Left colon (tissue), 2 donors: ENCODE data around the gene CLEC1A. TPM values are rescaled to one million over a fixed set of nuclear protein-coding genes. Genes with fewer than 3 reads are reported as not detected.

Source experiments
- ATAC-seq: fragments of 200-7000 bp; cut with Tn5 transposase; one replicate; pipeline ENCODE4 v1.9.1; 2020; ENCODE audit warnings: mild to moderate bottlenecking, moderate library complexity
- DNase-seq, 2 donors: peaks; one replicate each; pipeline ENCODE4 v3.0.0-alpha.2; 2020
- intact Hi-C, 2 donors: fragments of 100-400 bp; cut with DNase I in 1 of 2; cut with micrococcal nuclease in 1 of 2; formaldehyde crosslinking; loops; one replicate each; pipeline versions ENCODE4 v1.11.2 to v1.14.0; 2022; cut with DNase I, micrococcal nuclease
- long read RNA-seq: library from polyadenylated mRNA; unstranded; transcript quantifications from one replicate; pipeline ENCODE4 v2.0.0, GENCODE V29; 2021
- total RNA-seq, 2 donors: library from RNA; stranded (reverse); fragmentation: NEBNext Ultra II Directional; extraction: Animal tissue kit (Norgen Biotek cat#: 25700); gene quantifications; one replicate each; pipeline ENCODE4 v1.2.1, GENCODE V29; 2021
- donor health status: DM: no; HTN: no; CAD: no.
- donor health status: DM: yes; HTN: yes; CAD: no.

The CLEC1A gene, protein sequence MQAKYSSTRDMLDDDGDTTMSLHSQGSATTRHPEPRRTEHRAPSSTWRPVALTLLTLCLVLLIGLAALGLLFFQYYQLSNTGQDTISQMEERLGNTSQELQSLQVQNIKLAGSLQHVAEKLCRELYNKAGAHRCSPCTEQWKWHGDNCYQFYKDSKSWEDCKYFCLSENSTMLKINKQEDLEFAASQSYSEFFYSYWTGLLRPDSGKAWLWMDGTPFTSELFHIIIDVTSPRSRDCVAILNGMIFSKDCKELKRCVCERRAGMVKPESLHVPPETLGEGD
- total RNA-seq: 1 to 10 TPM in 1 of 2 donors, under 1 TPM in 1; 0.64 to 1.4 TPM
- long read RNA-seq: 0 reads

DNA sequence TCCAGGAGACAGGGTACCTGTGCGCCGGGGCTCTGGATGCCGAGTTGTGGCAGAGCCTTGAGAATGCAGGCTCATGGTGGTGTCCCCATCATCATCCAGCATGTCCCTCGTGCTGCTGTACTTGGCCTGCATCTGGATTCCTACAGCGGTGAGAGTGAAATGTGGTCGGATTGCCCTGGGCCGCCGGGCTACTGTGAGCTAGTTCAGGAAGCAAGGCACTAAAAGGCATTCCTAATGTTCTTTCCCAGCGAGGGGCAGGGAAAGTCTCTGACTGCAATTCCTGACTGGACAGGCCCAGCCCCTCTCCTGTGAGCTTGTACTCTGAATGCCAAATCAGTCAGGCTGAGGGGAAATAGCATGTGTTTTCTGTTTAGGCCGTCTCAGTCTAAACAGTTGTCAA is at the start of gene CLEC1A:
Gene CLEC1A (minus strand): TSS at position 195 of the 400 bp plus-strand sequence. CDS start 63 bp downstream, at position 132.
- intact Hi-C loops: no loop called here
- DNase-seq (no peak), ATAC-seq (no peak)

DNA sequence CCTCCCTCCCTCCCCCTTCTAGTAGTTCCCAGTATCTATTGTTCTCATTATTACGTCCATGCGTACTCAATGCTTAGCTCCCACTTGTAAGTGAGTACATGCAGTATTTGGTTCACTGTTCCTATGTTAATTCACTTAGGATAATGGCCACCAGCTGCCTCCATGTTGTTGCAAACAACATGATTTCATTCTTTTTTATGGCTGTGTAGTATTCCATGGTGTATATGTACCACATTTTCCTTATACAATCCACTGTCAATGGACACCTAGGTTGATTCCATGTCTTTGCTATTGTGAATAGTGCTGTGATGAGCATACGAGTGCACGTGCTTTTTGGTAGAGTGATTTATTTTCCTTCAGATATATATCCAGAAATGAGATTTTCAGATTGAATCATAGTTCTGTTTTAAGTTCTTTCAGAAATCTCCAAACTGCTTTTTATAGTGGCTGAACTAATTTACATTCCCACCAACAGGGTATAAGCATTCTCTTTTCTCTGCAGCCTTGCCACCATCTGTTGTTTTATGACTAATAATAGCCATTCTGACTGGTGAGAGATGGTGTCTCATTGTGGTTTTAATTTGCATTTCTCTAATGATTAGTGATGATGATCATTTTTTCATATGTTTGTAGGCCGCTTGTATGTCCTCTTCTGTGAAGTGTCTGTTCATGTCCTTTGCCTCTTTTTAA is 49.1 kb upstream of the CLEC1A start:
- intact Hi-C loops: no loop called here
- ATAC-seq: no peak

DNA sequence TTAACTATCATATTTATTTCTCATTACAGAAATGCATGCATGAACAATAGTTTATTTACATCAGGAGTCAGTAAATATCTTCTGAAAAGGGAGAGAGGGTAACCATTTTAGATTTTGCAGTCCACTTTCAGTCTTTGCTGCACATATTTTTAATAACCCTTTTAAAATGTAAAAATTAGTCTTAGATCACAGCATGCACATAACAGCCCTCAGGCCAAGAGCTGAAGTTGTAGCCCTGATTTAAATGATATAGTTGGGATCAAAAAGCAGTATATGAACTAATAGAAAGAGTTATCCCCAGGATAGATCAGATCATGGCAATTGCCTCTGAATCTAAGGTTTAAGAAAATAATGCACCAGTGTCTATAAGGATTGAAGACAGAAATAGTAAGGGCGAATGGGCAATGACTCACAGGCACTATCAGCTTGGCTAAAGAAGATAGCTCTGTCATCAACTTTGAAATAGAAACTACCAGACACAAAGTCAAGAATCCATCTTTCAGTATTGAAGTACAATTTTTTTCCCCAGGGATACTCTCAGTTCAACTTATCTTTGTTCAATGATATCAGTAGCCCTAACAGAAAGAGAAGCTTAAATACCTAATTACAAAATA is 44.3 kb upstream of the CLEC1A start:
- no peak for ATAC-seq
- DNase-seq: no peak
- intact Hi-C loops: loop anchor here in 1 of 2 donors (5.0 kb wide), 2 partner anchors 111 to 396 kb away; partner anchors contain the start of gene CLEC9A

More for the DNA sequence above, 49.1 kb upstream of the CLEC1A start:
- DNase-seq: no peak

DNA sequence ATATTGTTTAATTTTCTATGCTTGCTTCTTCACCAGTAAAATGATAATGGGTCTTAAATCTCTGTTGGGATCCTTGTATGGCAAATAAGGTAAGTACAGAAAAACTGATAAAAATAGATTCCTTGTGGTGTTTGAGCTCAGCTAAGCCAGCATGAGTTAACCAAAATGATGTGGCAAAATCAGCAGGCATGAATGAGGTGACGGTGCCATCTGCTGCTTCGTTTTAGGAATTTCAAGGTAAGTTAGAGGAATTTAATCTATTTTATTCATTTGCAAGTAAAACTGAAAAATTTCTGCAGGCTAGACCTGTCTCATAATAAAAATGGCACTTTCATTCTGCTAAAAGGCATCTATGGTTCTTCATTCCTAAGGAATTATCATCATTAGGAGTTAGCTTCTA is 41.2 kb upstream of the CLEC1A start:
- intact Hi-C loops: loop anchor here in 1 of 2 donors (5.0 kb wide), 2 partner anchors 108 to 393 kb away; partner anchors contain the start of gene CLEC9A
- no peak for ATAC-seq

DNA sequence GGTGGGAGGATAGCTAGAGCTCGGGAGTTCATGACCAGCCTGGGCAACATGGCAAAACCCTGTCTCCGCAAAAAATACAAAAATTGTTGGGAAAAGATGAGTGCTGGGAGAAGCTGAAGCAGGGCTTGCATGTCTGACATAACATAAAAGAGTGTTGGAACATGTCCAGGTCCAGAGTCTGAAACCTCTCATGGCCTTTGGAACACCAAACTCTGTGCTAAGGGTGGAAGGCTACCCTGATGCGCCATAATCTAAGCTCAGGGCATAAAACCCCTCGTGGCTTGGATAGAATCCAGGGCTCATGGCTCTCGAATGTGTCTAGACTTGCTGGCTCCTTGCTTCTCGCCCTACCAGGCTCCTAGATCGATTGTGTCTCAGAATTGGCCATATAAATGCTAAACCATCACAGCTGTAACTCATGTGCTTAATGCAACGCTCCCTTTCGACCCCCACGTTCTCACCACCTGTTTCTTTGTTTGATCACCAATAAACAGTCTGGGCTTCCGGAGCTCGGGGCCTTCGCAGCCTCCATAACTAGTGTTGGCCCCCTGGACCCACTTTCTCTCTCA is 37.9 kb upstream of the CLEC1A start:
- no peak for DNase-seq
- intact Hi-C loops: no loop called here
- ATAC-seq: no peak

More for the DNA sequence above, 41.2 kb upstream of the CLEC1A start:
- no peak for DNase-seq

DNA sequence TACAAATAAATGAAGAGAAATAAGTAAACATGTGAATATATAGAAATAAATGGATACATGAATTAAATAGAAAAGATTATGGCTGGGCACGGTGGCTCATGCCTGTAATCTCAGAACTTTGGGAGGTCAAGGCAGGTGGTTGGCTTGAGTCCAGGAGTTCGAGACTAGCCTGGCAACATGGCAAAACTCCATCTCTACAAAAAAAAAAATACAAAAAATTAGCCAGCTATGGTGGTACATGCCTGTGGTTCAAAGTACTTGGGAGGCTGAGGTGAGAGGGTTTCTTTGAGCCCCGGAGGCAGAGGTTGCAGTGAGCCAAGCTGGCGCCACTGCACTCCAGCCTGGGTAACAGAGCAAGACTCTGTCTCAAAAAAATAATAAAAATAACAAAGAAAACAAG is 36.3 kb upstream of the CLEC1A start:
- no peak for ATAC-seq
- no peak for DNase-seq
- intact Hi-C loops: no loop called here

DNA sequence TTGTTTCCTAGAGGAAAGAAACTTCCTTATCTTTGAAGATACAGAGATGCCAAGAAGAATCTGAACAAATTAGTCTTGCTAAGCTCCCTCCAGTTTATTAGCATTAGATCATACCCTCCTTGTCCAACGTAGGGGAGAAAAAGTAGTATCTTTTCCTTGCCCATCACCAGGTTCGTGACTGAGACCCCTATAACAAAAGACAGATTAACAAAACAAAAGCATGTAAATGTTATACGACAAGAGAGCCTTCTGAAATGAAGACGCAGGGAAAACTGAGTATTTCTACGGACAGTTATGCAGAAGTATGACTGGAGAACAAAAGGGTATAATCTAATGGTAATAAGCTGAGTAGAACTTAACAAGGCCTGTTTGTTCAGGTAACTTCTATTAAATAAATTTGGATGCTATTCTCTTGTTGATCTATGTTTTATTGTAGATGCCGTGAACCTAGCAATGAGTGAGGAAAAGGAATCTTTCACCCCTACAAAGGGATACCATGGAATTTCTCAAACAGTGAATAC is 34.1 kb upstream of the CLEC1A start:
- intact Hi-C loops: no loop called here
- ATAC-seq (no peak), DNase-seq (no peak)

DNA sequence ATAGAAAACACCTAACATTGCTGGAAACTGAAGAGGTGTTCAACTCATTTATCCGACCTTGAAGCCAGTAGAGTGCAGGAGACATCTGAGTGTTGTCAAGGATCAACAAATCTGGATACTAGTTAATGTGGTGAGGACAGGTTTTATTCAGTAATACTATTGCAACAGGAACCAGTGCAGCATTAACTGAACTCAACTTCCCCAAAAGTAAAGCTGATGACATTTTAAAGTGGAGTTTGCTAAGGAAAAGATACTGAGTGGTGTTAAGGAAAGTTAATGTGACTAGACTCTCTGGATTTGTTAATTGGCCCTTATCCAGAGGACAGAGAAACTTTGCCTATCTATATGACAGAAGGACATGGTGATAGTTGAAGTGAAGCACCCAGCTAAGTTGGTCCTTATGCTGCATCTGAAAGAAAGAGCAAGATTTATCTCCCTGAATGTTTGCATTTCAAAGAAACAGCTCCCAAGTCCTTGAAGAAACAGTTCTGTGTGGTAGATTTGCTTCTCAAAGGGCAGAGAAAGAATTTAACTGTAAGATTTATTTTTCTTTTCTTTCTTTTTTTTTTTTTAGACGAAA is 32.4 kb upstream of the CLEC1A start:
- ATAC-seq: no peak
- intact Hi-C loops: no loop called here
- DNase-seq: no peak

DNA sequence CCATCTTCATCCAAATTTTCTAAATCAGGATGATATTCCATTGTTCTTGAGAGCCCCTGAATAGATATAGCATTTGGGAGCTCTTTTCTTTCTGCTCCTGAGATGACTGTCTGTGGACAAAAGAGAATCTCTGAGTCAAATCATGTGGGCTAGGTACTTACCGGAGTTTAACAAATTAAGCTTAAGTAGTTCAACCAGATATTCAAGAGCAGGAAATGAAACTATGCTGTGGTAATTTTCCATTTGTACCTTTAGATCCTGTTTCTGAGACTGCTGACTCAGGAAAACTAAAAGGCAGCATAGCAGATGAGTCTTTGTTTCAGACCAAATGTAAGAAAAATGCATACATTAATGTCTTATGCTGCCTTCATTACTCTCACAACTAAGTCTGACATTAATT is 31.3 kb upstream of the CLEC1A start, which contains the start of gene CLEC7A:
Gene CLEC7A (minus strand): TSS at position 158 of the 400 bp plus-strand sequence. CDS start 117 bp downstream, at position 41.
- no peak for DNase-seq
- ATAC-seq: no peak

DNA sequence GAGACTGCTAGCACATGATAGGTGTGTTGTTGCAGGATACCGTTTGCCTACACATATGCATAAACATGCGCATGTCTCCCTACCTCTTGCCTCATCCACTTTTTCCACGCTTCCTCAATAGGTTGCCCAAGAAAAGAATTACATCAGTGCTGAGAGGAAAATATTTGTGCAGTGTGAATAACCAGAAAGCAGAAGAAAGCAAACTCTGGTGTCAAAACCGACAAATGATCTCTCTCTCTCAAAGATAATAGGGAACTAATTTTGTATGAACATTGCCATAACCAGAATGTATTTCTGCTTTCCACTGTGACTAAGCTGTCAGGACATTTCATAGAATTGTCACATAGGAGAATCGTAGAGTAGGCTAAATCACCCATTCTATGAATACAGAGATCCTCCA is 29.9 kb upstream of the CLEC1A start:
- no peak for ATAC-seq
- no peak for DNase-seq

More for the DNA sequence above, 31.3 kb upstream of the CLEC1A start, which contains the start of gene CLEC7A:
- intact Hi-C loops: no loop called here

DNA sequence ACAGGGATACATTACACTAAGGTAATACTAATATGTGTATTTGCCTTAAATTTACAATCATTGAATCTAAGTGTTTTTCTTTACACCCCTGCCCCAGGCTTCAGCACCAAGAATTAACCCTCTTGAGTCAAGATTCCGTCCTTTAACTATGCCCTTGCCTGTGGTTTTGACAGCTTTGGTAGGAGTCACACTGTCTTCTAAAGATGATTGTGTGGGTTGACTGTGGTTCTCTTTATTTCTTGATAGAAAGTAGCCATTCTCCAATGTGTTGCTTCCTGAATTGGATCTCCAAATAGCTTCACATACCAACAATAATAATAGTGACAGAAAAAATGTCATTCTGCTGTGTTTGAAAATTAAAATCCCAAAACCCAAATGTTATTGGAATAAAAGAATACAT is 27.6 kb upstream of the CLEC1A start:
- intact Hi-C loops: no loop called here
- DNase-seq (no peak), ATAC-seq (no peak)

More for the DNA sequence above, 29.9 kb upstream of the CLEC1A start:
- intact Hi-C loops: no loop called here

DNA sequence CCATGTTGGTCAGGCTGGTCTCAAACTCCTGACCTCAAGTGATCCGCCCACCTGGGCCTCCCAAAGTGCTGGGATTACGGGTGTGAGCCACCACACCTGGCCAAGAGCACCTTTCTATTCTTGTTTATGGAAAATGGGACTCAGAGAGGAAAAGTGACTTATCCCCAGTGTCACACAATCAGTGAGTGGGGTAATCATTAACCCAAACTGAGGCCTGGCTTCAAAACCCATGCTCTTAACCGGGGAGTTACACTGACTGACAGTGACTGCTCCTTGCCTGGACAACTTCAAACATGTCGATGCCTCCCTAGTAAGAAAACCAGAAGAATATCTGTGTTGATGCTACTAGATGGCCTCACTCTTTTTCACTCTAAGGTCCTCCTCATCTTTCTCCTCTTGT is 23.9 kb upstream of the CLEC1A start:
- DNase-seq (no peak), ATAC-seq (no peak)
- intact Hi-C loops: no loop called here

DNA sequence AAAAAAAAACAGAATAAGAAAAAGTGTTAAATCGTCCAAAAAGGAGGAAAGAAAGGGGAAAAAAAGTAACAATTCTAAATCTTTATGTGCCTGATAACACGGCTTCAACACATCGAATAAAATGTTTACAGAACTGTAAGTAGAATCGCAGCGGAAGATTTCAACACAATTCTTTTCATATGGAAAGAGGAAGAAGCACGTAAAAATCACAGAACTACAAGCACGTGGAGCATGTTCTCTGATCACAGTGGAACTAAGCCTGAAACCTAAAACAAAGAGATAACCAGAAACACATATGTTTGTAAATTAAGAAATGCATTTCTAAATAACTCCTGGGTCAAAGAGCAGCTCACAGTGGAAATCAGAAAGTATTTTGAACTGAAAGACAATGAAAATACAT is 22.5 kb upstream of the CLEC1A start:
- ATAC-seq: no peak
- intact Hi-C loops: no loop called here
- DNase-seq: no peak

DNA sequence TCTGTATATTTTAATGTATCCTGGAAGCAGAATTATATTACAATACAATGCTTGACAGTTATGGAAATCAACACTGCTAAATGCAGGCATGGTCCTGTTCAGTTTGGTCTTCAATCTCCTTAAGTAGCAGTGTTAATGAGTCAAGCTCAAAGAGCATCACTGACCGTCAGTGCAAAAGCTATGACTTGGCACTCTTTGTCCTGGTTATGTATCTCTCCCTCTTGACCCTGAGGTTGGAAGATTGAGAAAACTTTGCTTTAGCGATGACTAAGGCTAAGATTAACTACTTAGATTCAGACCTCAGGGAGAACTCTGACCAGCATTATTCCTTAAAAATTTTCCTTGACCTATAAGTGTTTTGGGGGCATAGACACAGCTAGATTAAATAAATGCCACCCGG is 20.3 kb upstream of the CLEC1A start:
- ATAC-seq (no peak), DNase-seq (no peak)
- intact Hi-C loops: no loop called here

DNA sequence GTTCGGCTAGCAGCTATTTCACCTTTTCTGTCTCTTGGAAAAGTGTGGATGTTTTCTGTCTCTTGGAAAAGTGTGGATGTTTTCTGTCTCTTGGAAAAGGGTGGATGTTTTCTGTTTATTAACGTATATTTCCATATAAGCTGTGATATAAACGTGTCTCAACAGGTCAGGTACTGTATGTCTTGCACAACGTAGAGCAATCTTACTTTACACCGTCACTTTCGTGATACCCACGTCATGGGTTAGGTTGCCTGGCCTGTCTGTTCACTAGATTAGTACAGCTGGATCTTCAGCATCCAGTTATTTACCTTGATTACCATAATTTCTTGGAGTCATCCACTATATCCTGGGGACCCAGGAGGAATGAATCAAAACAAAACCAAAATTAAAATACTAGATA is 17.1 kb upstream of the CLEC1A start:
- DNase-seq (no peak), ATAC-seq (no peak)
- intact Hi-C loops: no loop called here

DNA sequence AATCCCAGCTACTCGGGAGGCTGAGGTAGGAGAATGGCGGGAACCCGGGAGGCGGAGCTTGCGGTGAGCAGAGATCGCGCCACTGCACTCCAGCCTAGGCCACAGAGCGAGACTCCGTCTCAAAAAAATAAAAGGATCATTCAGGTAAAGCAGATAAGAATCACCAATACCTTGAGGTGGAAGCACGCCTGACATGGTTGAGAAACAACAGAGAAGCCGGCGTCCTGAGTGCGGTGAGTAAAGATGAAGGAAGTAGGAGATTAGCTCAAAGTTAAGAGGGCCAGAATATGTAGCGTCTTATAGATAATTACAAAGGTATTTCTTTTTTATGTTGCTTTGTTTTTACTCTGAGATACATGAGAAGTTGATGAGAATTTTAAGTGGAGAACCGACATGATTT is 16.5 kb upstream of the CLEC1A start:
- ATAC-seq (no peak), DNase-seq (no peak)
- intact Hi-C loops: no loop called here

DNA sequence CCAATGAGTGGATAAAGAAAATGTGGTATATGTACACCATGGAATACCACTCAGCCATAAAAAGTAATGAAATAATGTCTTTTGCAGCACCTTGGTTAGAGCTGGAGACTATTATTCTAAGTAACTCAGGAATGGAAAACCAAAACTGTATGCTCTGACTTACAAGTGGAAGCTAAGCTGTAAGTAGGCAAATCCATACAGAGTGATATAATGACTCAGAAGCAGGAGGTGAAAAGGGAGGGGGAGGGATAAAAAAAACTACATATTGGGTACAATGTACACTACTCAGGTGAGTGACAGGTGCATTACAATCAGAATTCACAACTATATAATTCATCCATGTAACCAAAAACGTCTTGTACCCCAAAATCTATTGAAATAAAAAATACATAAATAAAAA is 15.1 kb upstream of the CLEC1A start:
- intact Hi-C loops: no loop called here
- DNase-seq (no peak), ATAC-seq (no peak)

DNA sequence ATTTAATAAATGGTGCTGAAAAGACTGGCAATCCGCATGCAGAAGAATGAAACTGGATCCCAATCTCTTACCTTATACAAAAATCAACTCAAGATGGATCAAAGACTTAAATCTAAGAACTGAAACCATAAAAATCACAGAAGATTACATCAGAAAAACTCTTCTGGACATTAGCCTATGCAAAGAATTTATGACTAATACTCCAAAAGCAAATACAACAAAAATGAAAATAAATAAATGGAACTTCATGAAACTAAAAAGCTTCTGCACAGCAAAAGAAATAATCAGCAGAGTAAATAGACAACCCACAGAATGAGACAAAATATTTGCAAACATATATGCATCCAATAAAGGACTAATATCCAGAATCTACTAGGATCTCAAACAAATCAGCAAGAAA is 14.3 kb upstream of the CLEC1A start:
- intact Hi-C loops: no loop called here
- DNase-seq: no peak

DNA sequence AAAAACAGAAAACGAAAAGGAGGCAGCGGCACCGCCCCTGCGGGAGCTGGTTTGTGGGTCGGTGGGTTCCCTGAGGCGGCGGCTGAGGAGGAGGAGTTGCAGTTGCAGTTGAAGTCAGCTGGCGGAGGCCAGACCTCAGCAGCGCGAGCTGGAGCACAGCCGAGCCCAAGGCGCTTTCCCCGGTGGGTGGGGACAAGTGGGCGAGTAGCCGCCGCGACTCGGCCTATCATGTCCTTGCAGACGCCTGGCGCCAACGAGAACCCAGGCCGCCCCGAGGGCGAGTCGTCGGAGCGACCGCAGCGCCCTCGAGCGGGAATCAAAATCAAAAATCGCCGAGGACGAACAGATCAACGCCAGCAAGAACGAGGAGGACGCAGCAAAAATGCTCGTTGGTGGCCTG is 12.7 kb upstream of the CLEC1A start:
- no peak for ATAC-seq
- intact Hi-C loops: no loop called here
- DNase-seq: no peak

More for the DNA sequence above, 14.3 kb upstream of the CLEC1A start:
- no peak for ATAC-seq
